ENCODE data around the gene GPAM. TPM values are rescaled to one million over a fixed set of nuclear protein-coding genes. Genes with fewer than 3 reads are reported as not detected.

GPAM gene
- total RNA-seq, 1 experiment from 2014 or later: 16.0 TPM

DNA sequence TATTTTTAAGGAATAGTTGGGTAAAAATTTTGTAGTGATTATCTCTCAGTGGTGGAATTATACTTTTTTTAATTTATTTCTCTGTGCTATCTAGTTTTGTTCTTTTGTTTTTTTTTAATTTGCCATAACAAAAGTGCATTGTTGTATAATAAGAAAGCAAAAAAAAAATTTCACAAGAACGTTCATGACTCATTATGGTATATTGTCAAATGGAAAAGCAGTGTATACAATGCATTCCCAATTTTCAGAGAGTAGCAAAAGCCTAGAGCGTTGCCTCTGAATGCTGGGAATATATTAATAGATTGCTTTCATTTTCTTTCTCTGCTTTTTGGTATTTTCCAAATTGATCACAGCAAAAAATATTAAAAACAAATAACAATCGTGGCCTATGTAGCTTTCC, 46.3 kb upstream of the GPAM start:
- no peak overlapping the region for H3K27ac Mint-ChIP-seq
- H3K27me3 Mint-ChIP-seq (ENCODE audit: low read depth): peaks cover 2% of the 10 kb centered on the region
- no peak overlapping the region for H3K4me2 ChIP-seq (ENCODE audit: insufficient read depth, insufficient read length, low read length)
- H3K14ac ChIP-seq (ENCODE audit: insufficient read depth, low read length): no peak overlapping the region
- H2BK120ac ChIP-seq (ENCODE audit: low read depth, low read length, poor library complexity, severe bottlenecking): no peak overlapping the region
- no peaks in the 10 kb centered on the region for H3K9me3 ChIP-seq (ENCODE audit: control insufficient read depth, low read depth, low read length)
- H3K4me3 Mint-ChIP-seq: no peak overlapping the region
- no peak overlapping the region for H3K4ac ChIP-seq (ENCODE audit: low read depth, low read length)
- H3T11ph ChIP-seq (ENCODE audit: low read length): no peak overlapping the region
- H3K4me1 Mint-ChIP-seq: peaks cover 24% of the 10 kb centered on the region in 2 experiments
- H3K9ac ChIP-seq (ENCODE audit: extremely low read depth, insufficient read length, low read length): no peak overlapping the region
- H3K56ac ChIP-seq (ENCODE audit: insufficient read length, low read depth, low read length): no peak overlapping the region
- no peak overlapping the region for H2BK12ac ChIP-seq (ENCODE audit: insufficient read length, low read depth, low read length)
- H4K20me1 ChIP-seq (ENCODE audit: control insufficient read depth, insufficient read depth, insufficient read length): no peaks in the 10 kb centered on the region
- no peak overlapping the region for H3K27ac ChIP-seq (ENCODE audit: insufficient read length, low read depth, low read length)
- no peak overlapping the region for H4K8ac ChIP-seq (replicated peaks; ENCODE audit: insufficient read length, low read depth, low read length)
- H4K91ac ChIP-seq (ENCODE audit: insufficient read length, low read depth, low read length): no peak overlapping the region
- WGBS (ENCODE audit: extremely low coverage, insufficient read length, low lambda C conversion rate): no CpG with 5 or more reads among the region's 3 CpGs
- TF ChIP-seq CTCF (conservative IDR thresholded peaks at IDR 0.05): no peak
- H2BK15ac ChIP-seq (ENCODE audit: low read depth, low read length): no peak overlapping the region
- H3K9me3 Mint-ChIP-seq: peaks cover 7 to 10% of the 10 kb centered on the region in 2 experiments; a peak in 3 of 5 replicates
- no peak overlapping the region for H2BK20ac ChIP-seq (ENCODE audit: low read depth, low read length, poor library complexity, severe bottlenecking)
- no peaks in the 10 kb centered on the region for H3K27me3 ChIP-seq (ENCODE audit: insufficient read depth, low read length)
- H3K36me3 Mint-ChIP-seq (ENCODE audit: insufficient read depth in 1 of 3, low read depth in 3 of 3): peaks cover 0 to 5% (median 0%) of the 10 kb centered on the region in 3 experiments; a peak in 1 of 7 replicates
- no peak overlapping the region for H2AFZ ChIP-seq (ENCODE audit: low read length)
- no peak for DNase-seq
- H3K4me1 ChIP-seq (ENCODE audit: insufficient read depth, low read length): no peaks in the 10 kb centered on the region
- no peak overlapping the region for H2AK5ac ChIP-seq (ENCODE audit: insufficient read length, low read length)
- H3K79me1 ChIP-seq (ENCODE audit: insufficient read depth, low read depth, low read length, poor library complexity, severe bottlenecking): no peaks in the 10 kb centered on the region
- H3K23me2 ChIP-seq (ENCODE audit: insufficient read length, low read depth, low read length, poor library complexity, severe bottlenecking): no peaks in the 10 kb centered on the region
- H3K79me2 ChIP-seq (ENCODE audit: insufficient read depth, low read length): no peaks in the 10 kb centered on the region
- H3K23ac ChIP-seq (ENCODE audit: insufficient read length, low read depth, low read length): no peak overlapping the region
- H2BK5ac ChIP-seq (ENCODE audit: insufficient read length, low read length): no peak overlapping the region
- no peak overlapping the region for H3K18ac ChIP-seq (ENCODE audit: insufficient read length, low read depth, low read length)
- H4K5ac ChIP-seq (ENCODE audit: insufficient read length, low read depth, low read length): no peak overlapping the region

Data from H9 (cell line).